ENCODE measurements around the gene PHF10. TPM values are rescaled to one million over a fixed set of nuclear protein-coding genes. Genes with fewer than 3 reads are reported as not detected.
A peak's percentile ranks its signal among the peaks of the same experiment; 100 is the strongest.

PHF10 gene
- total RNA-seq, 6 donors from 2014 or later, result 30.0 to 79.2 (median 42.4) TPM

- Histone ChIP-seq H3K27ac (no peak overlapping the region), H3K9me3 (no peaks in the 10 kb centered on the region), H3K4me1 (peaks cover 0 to 11% (median 0%) of the 10 kb centered on the region in 4 donors), H3K4me3 (no peak overlapping the region), H3K27me3 (no peaks in the 10 kb centered on the region), H3K36me3 (peaks cover 0 to 23% (median 7%) of the 10 kb centered on the region in 4 donors)
- DNase-seq (no peak), ATAC-seq (ENCODE audit: low FRiP score in 2 of 2) (no peak)
- no peak for TF ChIP-seq EP300 (IDR thresholded peaks at IDR 0.05)
- TF ChIP-seq POLR2A (IDR thresholded peaks at IDR 0.05), result no peak
- TF ChIP-seq CTCF (IDR thresholded peaks at IDR 0.05), result no peak
- TF ChIP-seq POLR2AphosphoS5 (IDR thresholded peaks at IDR 0.05), result no peak
- WGBS, 2 donors, result 96 to 97% methylated on average over 5 of the region's 5 CpGs
These were observed 52.7 kb downstream of the PHF10 start for GRCh38 chr6:169671563-169671962.

GRCh38 chr6:169669889-169670288 lies 54.4 kb downstream of the PHF10 start:
- Histone ChIP-seq H3K27me3 (no peaks in the 10 kb centered on the region), H3K36me3 (peaks cover 0 to 31% (median 13%) of the 10 kb centered on the region in 4 donors), H3K4me3 (no peak overlapping the region), H3K4me1 (peaks cover 0 to 11% (median 0%) of the 10 kb centered on the region in 4 donors), H3K27ac (peak overlapping the region in 2 of 4 donors; percentile 7 to 17), H3K9me3 (no peaks in the 10 kb centered on the region)
- TF ChIP-seq EP300 (IDR thresholded peaks at IDR 0.05), result peak in 1 of 4 donors; percentile 58
- TF ChIP-seq CTCF (IDR thresholded peaks at IDR 0.05), result no peak
- peak in 1 of 4 donors; percentile 15 for TF ChIP-seq POLR2A (IDR thresholded peaks at IDR 0.05)
- TF ChIP-seq POLR2AphosphoS5 (IDR thresholded peaks at IDR 0.05), result peak in 1 of 2 donors; percentile 18
- ATAC-seq (ENCODE audit: low FRiP score in 2 of 2) (peak in 1 of 2 donors; percentile 53), DNase-seq (no peak)
- WGBS, 2 donors, result 37 to 51% methylated on average over 7 of the region's 7 CpGs

GRCh38 chr6:169669147-169669546 lies 55.2 kb downstream of the PHF10 start:
- no peak for ATAC-seq (ENCODE audit: low FRiP score in 2 of 2)
- Histone ChIP-seq H3K4me1 (peaks cover 0 to 11% (median 0%) of the 10 kb centered on the region in 4 donors), H3K9me3 (no peaks in the 10 kb centered on the region), H3K27me3 (no peaks in the 10 kb centered on the region), H3K36me3 (peaks cover 0 to 35% (median 14%) of the 10 kb centered on the region in 4 donors), H3K27ac (peak overlapping the region in 3 of 4 donors; percentile 2 to 17 (median 7)), H3K4me3 (no peak overlapping the region)
- DNase-seq, result no peak
- TF ChIP-seq EP300 (IDR thresholded peaks at IDR 0.05) (no peak), POLR2A (IDR thresholded peaks at IDR 0.05) (no peak), POLR2AphosphoS5 (IDR thresholded peaks at IDR 0.05) (no peak), CTCF (IDR thresholded peaks at IDR 0.05) (no peak)
- WGBS, 2 donors, result 75 to 85% methylated on average over 6 of the region's 6 CpGs

- H3K27me3 ChIP-seq, result no peaks in the 10 kb centered on the region
- no peak for TF ChIP-seq POLR2A (IDR thresholded peaks at IDR 0.05)
- TF ChIP-seq POLR2AphosphoS5 (IDR thresholded peaks at IDR 0.05), result no peak
- no peak for TF ChIP-seq CTCF (IDR thresholded peaks at IDR 0.05)
- TF ChIP-seq EP300 (IDR thresholded peaks at IDR 0.05), result no peak
- DNase-seq (no peak), ATAC-seq (ENCODE audit: low FRiP score in 2 of 2) (no peak)
- peak overlapping the region in 1 of 4 donors; percentile 2 for H3K27ac ChIP-seq
- H3K36me3 ChIP-seq, result peaks cover 0 to 43% (median 21%) of the 10 kb centered on the region in 4 donors
- 91 to 95% methylated on average over 15 of the region's 15 CpGs for WGBS, 2 donors
- H3K4me3 ChIP-seq, result no peak overlapping the region
- H3K4me1 ChIP-seq, result peaks cover 0 to 11% (median 0%) of the 10 kb centered on the region in 4 donors
- H3K9me3 ChIP-seq, result no peaks in the 10 kb centered on the region
These were observed 56.0 kb downstream of the PHF10 start for GRCh38 chr6:169668203-169668847.
